ENCODE data around the gene FAIM2.

FAIM2 gene

GRCh38 chr12:49892732-49893317, 10.9 kb downstream of the FAIM2 start:
- H3K27ac ChIP-seq (ENCODE audit: low read length): no peak overlapping the region
- no peak for TF ChIP-seq CTCF (IDR thresholded peaks at IDR 0.05; ENCODE audit: low read depth, low read length)
- no peak for TF ChIP-seq EZH2phosphoT487 (IDR thresholded peaks at IDR 0.05; ENCODE audit: low read depth)

GRCh38 chr12:49892084-49892731, 11.5 kb downstream of the FAIM2 start:
- TF ChIP-seq CTCF (IDR thresholded peaks at IDR 0.05; ENCODE audit: low read depth, low read length) (no peak), EZH2phosphoT487 (IDR thresholded peaks at IDR 0.05; ENCODE audit: low read depth) (no peak)
- Histone ChIP-seq H3K27ac (ENCODE audit: low read length) (no peak overlapping the region), H3K36me3 (replicated peaks; ENCODE audit: low read depth, low read length) (no peaks in the 10 kb centered on the region), H3K79me2 (ENCODE audit: low read length) (no peaks in the 10 kb centered on the region), H3K9ac (ENCODE audit: low read length) (no peak overlapping the region), H3K27me3 (ENCODE audit: low read depth, low read length) (0 out of 2 replicates have a peak, but pooled peaks cover 8% of the 10 kb centered on the region), H2AFZ (ENCODE audit: low read depth, low read length) (no peak overlapping the region), H3K9me3 (ENCODE audit: insufficient read depth, low read length) (no peaks in the 10 kb centered on the region), H4K20me1 (ENCODE audit: insufficient read depth, low read length) (no peaks in the 10 kb centered on the region), H3K4me1 (ENCODE audit: low read length) (peaks cover 32% of the 10 kb centered on the region), H3K4me3 (ENCODE audit: low read length) (no peak overlapping the region), H3K4me2 (ENCODE audit: low read length) (no peak overlapping the region)

More at GRCh38 chr12:49892732-49893317, 10.9 kb downstream of the FAIM2 start:
- Histone ChIP-seq H3K79me2 (ENCODE audit: low read length) (no peaks in the 10 kb centered on the region), H4K20me1 (ENCODE audit: insufficient read depth, low read length) (no peaks in the 10 kb centered on the region), H3K27me3 (ENCODE audit: low read depth, low read length) (0 out of 2 replicates have a peak, but pooled peaks cover 7% of the 10 kb centered on the region), H3K9ac (ENCODE audit: low read length) (no peak overlapping the region), H3K4me1 (ENCODE audit: low read length) (peaks cover 38% of the 10 kb centered on the region), H3K4me2 (ENCODE audit: low read length) (no peak overlapping the region), H3K9me3 (ENCODE audit: insufficient read depth, low read length) (no peaks in the 10 kb centered on the region), H3K36me3 (replicated peaks; ENCODE audit: low read depth, low read length) (no peaks in the 10 kb centered on the region), H3K4me3 (ENCODE audit: low read length) (no peak overlapping the region), H2AFZ (ENCODE audit: low read depth, low read length) (no peak overlapping the region)

GRCh38 chr12:49891476-49891875, 12.2 kb downstream of the FAIM2 start:
- no peaks in the 10 kb centered on the region for H3K36me3 ChIP-seq (replicated peaks; ENCODE audit: low read depth, low read length)
- no peaks in the 10 kb centered on the region for H3K9me3 ChIP-seq (ENCODE audit: insufficient read depth, low read length)
- H2AFZ ChIP-seq (ENCODE audit: low read depth, low read length): no peak overlapping the region
- no peak overlapping the region for H3K9ac ChIP-seq (ENCODE audit: low read length)
- no peak overlapping the region for H3K4me3 ChIP-seq (ENCODE audit: low read length)
- no peaks in the 10 kb centered on the region for H4K20me1 ChIP-seq (ENCODE audit: insufficient read depth, low read length)
- TF ChIP-seq CTCF (IDR thresholded peaks at IDR 0.05; ENCODE audit: low read depth, low read length) (no peak), EZH2phosphoT487 (IDR thresholded peaks at IDR 0.05; ENCODE audit: low read depth) (no peak)
- H3K79me2 ChIP-seq (ENCODE audit: low read length): no peaks in the 10 kb centered on the region
- H3K27ac ChIP-seq (ENCODE audit: low read length): no peak overlapping the region
- peaks cover 24% of the 10 kb centered on the region for H3K4me1 ChIP-seq (ENCODE audit: low read length)
- no peak overlapping the region for H3K4me2 ChIP-seq (ENCODE audit: low read length)
- 0 out of 2 replicates have a peak, but pooled peaks cover 14% of the 10 kb centered on the region for H3K27me3 ChIP-seq (ENCODE audit: low read depth, low read length)

- no peak for TF ChIP-seq EZH2phosphoT487 (IDR thresholded peaks at IDR 0.05; ENCODE audit: low read depth)
- TF ChIP-seq CTCF (IDR thresholded peaks at IDR 0.05; ENCODE audit: low read depth, low read length): no peak
- Histone ChIP-seq H3K4me2 (ENCODE audit: low read length) (no peak overlapping the region), H3K27me3 (ENCODE audit: low read depth, low read length) (0 out of 2 replicates have a peak, but pooled peaks cover 15% of the 10 kb centered on the region), H4K20me1 (ENCODE audit: insufficient read depth, low read length) (no peaks in the 10 kb centered on the region), H3K4me3 (ENCODE audit: low read length) (no peak overlapping the region), H3K36me3 (replicated peaks; ENCODE audit: low read depth, low read length) (no peaks in the 10 kb centered on the region), H3K27ac (ENCODE audit: low read length) (no peak overlapping the region), H3K9me3 (ENCODE audit: insufficient read depth, low read length) (no peaks in the 10 kb centered on the region), H3K9ac (ENCODE audit: low read length) (no peak overlapping the region), H3K79me2 (ENCODE audit: low read length) (no peaks in the 10 kb centered on the region), H3K4me1 (ENCODE audit: low read length) (peaks cover 24% of the 10 kb centered on the region), H2AFZ (ENCODE audit: low read depth, low read length) (no peak overlapping the region)
Measured at GRCh38 chr12:49891012-49891411, 12.7 kb downstream of the FAIM2 start.

All from OCI-LY3 (cell line).